Neural crest cell (in vitro differentiated cells): ENCODE results near the gene ANKH. TPM values are rescaled to one million over a fixed set of nuclear protein-coding genes. Genes with fewer than 3 reads are reported as not detected.

Experiments used
- DNase-seq: peaks from one replicate; pipeline ENCODE4 v3.0.0; 2021; ENCODE audit warnings: low read depth, mixed read lengths, low spot score
- H3K27ac Mint-ChIP-seq: one replicate; pipeline ENCODE4 v1.8.0; 2021; ENCODE audit warnings: mild to moderate bottlenecking, mixed read lengths; ENCODE audit not compliant: unreplicated experiment
- H3K27me3 Mint-ChIP-seq: 2 replicates; pipeline ENCODE4 v1.8.0; 2021; ENCODE audit warnings: low read depth, mild to moderate bottlenecking, mixed read lengths
- H3K36me3 Mint-ChIP-seq: 2 replicates; pipeline ENCODE4 v1.8.0; 2021; ENCODE audit warnings: low read depth, mild to moderate bottlenecking, mixed read lengths
- H3K4me1 Mint-ChIP-seq: 2 replicates; pipeline ENCODE4 v1.8.0; 2021; ENCODE audit warnings: mixed read lengths
- H3K4me3 Mint-ChIP-seq: one replicate; pipeline ENCODE4 v1.8.0; 2021; ENCODE audit warnings: mild to moderate bottlenecking, mixed read lengths
- H3K9me3 Mint-ChIP-seq: 2 replicates; pipeline ENCODE4 v1.8.0; 2021; ENCODE audit warnings: mixed read lengths
- microRNA-seq: library from miRNA; unstranded; fragments of <30 nt; microRNA quantifications from one replicate; pipeline ENCODE4, GENCODE V29; 2020
- total RNA-seq: library from RNA; stranded (reverse); gene quantifications from 2 replicates; pipeline ENCODE4 v1.2.1, GENCODE V29; 2021
- TF ChIP-seq, protein P1 (sequence below): fragments of 200-600 bp; sonication (generic); conservative IDR thresholded peaks from 2 replicates; pipeline ENCODE4 v1.5.0; 2021; ENCODE audit warnings: antibody characterized with exemption, mild to moderate bottlenecking

ANKH gene
- total RNA-seq, 1 donor from 2014 or later, result 28.6 TPM

DNA sequence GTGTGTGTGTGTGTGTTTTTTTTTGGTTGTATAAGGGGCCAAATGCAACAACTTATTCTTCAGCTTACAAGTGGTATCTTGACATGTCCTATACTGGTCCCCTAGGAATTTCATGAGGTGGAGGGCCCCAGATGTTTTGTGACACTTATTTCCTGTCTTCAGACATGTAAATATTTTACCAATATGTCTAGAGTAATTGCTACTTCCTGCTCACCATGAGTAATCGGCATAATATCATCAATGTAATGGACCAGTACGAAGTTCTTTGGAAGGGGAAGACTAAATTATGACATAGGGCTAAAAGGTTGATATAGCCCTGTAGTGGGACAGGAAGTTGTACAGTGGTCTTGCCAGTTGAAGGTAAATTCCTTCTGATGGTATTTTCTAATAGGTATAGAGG is 210.7 kb downstream of the ANKH start:
- Mint-ChIP-seq H3K27me3 (no peaks in the 10 kb centered on the region), H3K4me3 (no peak overlapping the region), H3K27ac (no peak overlapping the region), H3K4me1 (peaks cover 24% of the 10 kb centered on the region), H3K9me3 (no peaks in the 10 kb centered on the region), H3K36me3 (no peaks in the 10 kb centered on the region)
- TF ChIP-seq, protein P1, sequence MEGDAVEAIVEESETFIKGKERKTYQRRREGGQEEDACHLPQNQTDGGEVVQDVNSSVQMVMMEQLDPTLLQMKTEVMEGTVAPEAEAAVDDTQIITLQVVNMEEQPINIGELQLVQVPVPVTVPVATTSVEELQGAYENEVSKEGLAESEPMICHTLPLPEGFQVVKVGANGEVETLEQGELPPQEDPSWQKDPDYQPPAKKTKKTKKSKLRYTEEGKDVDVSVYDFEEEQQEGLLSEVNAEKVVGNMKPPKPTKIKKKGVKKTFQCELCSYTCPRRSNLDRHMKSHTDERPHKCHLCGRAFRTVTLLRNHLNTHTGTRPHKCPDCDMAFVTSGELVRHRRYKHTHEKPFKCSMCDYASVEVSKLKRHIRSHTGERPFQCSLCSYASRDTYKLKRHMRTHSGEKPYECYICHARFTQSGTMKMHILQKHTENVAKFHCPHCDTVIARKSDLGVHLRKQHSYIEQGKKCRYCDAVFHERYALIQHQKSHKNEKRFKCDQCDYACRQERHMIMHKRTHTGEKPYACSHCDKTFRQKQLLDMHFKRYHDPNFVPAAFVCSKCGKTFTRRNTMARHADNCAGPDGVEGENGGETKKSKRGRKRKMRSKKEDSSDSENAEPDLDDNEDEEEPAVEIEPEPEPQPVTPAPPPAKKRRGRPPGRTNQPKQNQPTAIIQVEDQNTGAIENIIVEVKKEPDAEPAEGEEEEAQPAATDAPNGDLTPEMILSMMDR, result no peak
- DNase-seq, result no peak

DNA sequence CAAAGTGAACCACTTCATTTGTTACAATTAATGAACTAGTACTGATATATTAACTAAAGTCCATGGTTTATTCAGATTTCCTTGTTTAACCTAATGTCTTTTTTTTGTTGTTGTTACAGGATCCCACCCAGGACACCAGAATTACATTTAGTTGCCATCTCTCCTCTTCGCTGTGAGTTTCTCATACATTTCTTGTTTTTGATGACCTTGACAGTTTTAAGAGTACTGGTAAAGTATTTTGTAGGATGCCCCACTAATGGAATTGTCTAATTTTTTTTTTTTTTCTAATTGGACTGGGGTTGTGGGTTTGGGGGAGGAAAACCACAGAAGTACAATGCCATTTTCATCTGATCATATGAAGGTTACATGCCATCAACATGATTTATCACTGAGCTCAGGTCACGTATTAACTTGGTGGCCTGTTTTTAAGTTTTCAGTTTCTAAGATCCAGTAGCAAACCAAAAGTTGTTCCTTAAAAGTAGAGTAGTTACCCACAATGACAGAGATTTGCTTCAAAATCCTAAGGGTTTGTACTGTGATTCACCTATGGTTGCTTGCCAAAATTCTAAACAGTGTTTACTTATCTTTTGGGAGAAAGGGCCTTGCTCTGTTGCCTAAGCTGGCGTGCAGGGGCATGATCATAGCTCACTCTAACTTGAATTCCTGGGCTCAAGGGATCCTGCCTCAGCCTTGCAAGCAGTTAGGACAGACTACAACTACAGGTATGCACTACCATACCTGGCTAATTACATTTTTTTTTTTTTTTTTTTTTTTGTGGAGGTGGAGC is 211.6 kb downstream of the ANKH start:
- H3K4me1 Mint-ChIP-seq, result peaks cover 16% of the 10 kb centered on the region
- no peaks in the 10 kb centered on the region for H3K36me3 Mint-ChIP-seq
- H3K4me3 Mint-ChIP-seq, result no peak overlapping the region
- DNase-seq, result no peak
- TF ChIP-seq, protein P1, result no peak
- no peaks in the 10 kb centered on the region for H3K27me3 Mint-ChIP-seq
- H3K9me3 Mint-ChIP-seq, result no peaks in the 10 kb centered on the region
- no peak overlapping the region for H3K27ac Mint-ChIP-seq

DNA sequence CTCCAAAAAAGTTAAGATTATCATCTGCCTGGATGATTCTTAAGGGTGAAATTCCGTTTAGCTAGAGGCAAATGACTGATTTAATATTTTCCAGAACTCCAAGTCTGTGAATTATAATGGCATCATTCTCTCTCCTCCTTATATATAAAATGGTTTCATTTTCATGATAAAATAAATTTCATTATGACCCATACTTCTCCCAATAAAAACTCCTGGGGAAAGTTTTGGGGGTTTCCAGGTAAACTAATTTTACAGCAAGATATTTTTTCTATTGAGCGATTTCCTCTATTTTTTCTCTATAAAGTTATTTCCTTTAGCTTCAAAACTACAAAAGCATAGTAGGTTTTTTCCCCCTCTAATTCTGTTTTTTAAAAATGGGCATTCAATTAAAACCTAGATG is 214.7 kb downstream of the ANKH start:
- no peaks in the 10 kb centered on the region for H3K36me3 Mint-ChIP-seq
- TF ChIP-seq, protein P1, result no peak
- no peak overlapping the region for H3K4me3 Mint-ChIP-seq
- no peaks in the 10 kb centered on the region for H3K27me3 Mint-ChIP-seq
- no peak for DNase-seq
- no peak overlapping the region for H3K27ac Mint-ChIP-seq
- H3K9me3 Mint-ChIP-seq, result no peaks in the 10 kb centered on the region
- H3K4me1 Mint-ChIP-seq, result no peaks in the 10 kb centered on the region

DNA sequence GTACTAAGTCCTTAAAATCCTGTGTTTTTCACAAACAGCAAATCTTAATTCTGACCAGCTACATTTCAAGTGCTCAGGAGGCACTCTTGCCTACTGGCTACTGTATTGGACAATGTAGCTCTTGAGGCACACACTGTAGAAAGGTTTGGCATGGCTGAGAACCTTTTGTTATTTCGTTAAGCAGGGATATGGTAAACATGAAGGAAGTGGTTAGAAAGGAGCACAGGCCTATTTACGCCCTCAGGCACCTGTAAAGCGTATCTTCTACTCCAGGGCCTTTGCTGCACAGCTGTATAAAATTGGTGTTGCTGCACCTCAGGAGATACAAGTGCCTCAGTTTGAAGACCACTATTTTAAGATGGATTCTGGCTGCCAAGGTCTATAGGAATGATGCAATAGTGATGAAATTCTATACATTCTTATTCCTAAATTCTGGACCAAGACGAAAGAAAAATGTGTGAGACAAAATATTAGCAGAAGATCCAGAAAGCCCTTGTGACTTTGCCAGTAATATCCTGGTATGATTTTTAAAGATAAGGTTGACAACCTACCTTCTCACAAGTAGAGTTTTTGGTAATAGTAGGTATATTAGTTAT is 216.3 kb downstream of the ANKH start:
- Mint-ChIP-seq H3K4me1 (no peaks in the 10 kb centered on the region), H3K9me3 (no peaks in the 10 kb centered on the region), H3K27me3 (peaks cover 3% of the 10 kb centered on the region), H3K4me3 (no peak overlapping the region), H3K27ac (no peak overlapping the region), H3K36me3 (no peaks in the 10 kb centered on the region)
- TF ChIP-seq, protein P1, result no peak
- DNase-seq, result no peak

Small RNAs within 50 kb of the gene (microRNA-seq; reads per million reads assigned to microRNA genes)
- gene MIR4637, result not detected

Other genes starting within 250 kb of the ANKH start
- 33.7 and 37.4 TPM in 2 replicates for gene OTULIN, start 207.1 kb downstream of the ANKH start, total RNA-seq